Upper lobe of left lung (tissue), 4 donors: ENCODE measurements around the gene CASD1.

Experiments
- CTCF ChIP-seq, 6 experiments: fragments of 450-650 bp in 4 of 6; fragments of 200-600 bp in 2 of 6; sonication (generic) in 2 of 6; IDR thresholded peaks; one replicate each; pipeline ENCODE4 v1.5.1; 2016 to 2019; ENCODE audit warnings: antibody characterized with exemption in 6 of 6
- EP300 ChIP-seq, 4 donors: sonication (generic); formaldehyde crosslinking; IDR thresholded peaks; one replicate each; pipeline ENCODE4 v1.5.1; 2017; ENCODE audit warnings: antibody characterized with exemption in 4 of 4, control low read depth in 2 of 4
- POLR2A ChIP-seq, 4 donors: fragments of 450-650 bp; IDR thresholded peaks; one replicate each; pipeline ENCODE4 v1.5.1; 2016 to 2017; ENCODE audit warnings: antibody characterized with exemption in 4 of 4, mild to moderate bottlenecking in 2 of 4
- POLR2AphosphoS5 ChIP-seq, 2 donors: sonication (generic); formaldehyde crosslinking; IDR thresholded peaks; one replicate each; pipeline ENCODE4 v1.5.1; 2017; ENCODE audit warnings: antibody characterized with exemption in 2 of 2

DNA sequence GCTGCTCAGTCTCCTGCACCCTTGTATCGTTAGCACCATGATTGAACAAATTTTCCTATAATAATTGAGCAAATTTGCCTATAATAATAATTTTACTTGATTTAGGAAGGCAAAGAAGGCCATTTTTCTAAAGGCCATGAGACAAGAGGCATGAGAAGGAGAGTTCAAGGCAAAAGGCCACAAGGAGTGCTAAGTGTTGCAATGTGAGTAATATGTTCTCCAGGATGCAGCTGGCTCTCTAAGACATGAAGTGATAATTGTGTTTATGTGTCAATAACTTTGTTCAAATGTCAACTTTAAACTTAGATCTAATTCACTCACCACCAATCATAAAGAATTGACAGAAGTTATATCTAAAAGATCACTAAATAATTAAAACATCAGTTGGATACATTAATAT, 92.6 kb downstream of the CASD1 start:
- no peak for TF ChIP-seq CTCF (IDR thresholded peaks at IDR 0.05)
- no peak for TF ChIP-seq POLR2A (IDR thresholded peaks at IDR 0.05)
- TF ChIP-seq POLR2AphosphoS5 (IDR thresholded peaks at IDR 0.05), result no peak
- TF ChIP-seq EP300 (IDR thresholded peaks at IDR 0.05), result no peak
